Activated naive CD4-positive, alpha-beta T cell treated with Interleukin-2 at 50 U/mL for 16 hours (primary cell): ENCODE data around the gene BCR.

Source experiments
- DNase-seq: peaks from one replicate; pipeline ENCODE4 v3.0.0-alpha.2; 2020

Gene BCR

DNA sequence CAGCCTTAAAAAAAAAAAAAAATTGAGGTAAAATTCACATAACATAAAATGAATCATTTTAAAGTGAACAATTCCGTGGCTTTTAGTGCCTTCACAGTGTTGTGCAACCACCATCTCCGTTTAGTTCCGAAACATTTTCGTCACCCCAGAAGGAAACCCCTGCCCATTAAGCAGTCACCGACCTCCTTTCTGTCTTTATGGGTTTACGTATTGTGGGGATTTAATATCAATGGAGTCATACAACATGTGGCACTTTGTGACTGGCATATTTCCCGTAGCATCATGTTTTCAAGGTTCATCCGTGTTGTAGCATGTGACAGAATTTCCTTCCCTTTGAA, 65.5 kb downstream of the BCR start:
- no peak for DNase-seq

DNA sequence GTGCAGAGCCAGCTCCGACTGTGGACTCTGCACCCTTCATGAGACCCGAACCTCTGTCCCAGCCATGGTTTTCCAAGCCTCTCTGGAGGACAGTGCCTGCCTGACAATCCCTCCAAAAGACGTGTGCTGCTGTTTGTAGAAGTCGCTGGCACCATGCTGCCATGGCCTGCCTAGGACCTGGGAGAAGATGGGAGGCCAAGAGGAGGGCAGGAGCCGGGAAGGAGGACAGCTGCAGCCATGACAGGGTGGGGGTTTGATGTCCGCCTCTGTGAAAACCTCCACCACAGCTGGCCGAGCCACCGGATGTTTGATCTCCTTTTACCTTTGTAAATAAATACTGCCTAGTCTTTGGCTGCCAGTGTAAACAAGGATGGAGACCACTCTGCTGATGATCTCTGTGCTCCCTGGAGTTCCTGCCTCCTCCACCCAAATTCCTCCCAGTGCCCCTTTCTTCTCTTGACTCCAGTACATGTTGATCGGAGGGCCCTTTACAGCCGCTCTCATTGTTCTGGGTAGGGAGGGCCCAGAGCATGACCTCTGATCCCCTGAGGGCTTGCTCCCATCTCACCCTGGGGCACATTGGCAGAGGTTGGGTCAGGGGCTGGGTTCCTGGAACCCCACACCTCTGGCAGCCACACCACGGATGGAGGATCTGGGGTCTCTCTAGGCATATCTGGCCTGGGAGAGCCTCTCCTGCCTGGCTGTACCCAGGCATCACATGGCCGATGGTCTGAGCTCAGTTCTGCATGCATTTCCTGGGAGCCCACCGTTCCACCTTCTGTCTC, 66.9 kb downstream of the BCR start:
- DNase-seq, result no peak

DNA sequence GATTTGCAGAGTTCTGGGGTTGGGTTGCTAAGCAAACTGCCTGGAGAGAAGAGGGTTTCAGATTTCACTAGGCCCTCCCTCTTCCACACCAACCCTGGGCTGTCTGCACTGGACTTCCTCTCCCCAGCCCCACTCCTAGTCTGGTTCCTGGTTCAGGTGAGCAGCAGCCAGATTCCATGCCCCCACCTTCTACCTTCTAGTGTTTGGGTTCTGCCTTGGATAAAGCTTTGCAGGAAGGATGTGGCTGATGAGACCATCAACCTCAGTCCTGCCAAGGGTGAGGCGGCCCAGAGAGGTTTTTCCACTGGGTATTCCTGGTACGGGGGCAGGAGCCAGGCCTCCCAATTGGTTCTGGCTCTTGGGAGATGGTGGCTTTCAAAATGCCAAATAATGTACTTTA, 68.3 kb downstream of the BCR start:
- no peak for DNase-seq

DNA sequence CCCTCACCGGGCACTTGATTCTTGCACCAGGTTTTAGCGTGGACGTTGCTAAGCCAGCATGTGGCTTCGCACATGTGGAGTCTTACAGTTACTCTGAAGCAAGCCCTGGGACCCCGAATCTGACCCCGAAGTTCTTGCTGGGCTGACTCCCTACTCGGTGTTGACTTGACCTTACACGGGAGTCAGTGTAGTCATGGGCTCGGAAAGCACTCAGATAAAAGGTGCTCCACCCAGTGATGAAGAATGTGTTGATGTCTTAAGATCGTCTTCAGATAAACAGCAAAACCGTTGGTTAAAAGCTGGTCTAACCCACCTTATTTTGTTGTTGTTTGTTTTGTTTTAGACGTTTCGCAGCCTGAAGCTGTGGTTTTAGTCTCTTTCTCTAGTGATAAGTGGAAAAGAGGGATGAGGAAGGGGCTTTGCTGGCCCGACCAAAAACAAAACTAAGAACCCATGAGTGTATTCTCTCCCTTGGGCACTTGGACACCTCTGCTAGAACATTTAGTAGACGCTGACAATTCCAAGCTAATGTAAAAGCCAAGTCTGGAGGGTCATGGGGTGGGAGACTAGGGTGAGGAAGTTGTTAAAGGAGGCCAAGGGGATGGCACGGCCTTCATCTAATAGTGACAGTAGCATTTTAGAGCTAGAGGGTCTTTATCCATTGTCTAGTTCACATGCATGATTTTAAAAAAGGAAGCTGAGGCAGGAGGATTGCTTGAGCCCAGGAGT, 69.9 kb downstream of the BCR start:
- DNase-seq, result no peak

DNA sequence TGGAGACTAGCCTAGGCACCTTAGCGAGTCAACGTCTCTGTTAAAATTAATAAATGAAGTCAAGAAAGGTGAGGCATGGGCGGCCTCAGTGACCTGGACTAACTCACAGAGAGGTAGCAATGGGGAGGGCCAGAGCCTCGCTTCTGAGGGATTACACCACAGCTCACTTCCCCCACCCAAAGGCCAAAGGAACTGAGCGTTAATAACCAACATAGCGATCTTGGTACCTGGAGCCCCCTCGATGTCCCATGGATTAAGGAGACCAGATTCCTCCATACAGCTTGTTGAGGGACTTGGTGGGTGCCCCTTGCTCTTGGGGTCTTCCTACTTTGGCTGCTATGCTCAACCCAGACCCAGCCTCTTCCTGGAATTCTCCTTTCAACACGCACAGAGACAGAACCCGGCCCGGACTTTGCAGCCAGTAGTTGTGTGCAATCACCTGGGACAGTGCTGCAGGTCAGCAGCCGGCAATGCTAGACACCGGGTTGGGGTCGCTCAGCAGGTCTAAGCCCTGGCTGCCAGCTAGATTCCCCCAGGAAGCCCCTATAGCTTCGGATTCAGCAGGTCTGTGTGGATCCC, 70.6 kb downstream of the BCR start:
- DNase-seq, result no peak

DNA sequence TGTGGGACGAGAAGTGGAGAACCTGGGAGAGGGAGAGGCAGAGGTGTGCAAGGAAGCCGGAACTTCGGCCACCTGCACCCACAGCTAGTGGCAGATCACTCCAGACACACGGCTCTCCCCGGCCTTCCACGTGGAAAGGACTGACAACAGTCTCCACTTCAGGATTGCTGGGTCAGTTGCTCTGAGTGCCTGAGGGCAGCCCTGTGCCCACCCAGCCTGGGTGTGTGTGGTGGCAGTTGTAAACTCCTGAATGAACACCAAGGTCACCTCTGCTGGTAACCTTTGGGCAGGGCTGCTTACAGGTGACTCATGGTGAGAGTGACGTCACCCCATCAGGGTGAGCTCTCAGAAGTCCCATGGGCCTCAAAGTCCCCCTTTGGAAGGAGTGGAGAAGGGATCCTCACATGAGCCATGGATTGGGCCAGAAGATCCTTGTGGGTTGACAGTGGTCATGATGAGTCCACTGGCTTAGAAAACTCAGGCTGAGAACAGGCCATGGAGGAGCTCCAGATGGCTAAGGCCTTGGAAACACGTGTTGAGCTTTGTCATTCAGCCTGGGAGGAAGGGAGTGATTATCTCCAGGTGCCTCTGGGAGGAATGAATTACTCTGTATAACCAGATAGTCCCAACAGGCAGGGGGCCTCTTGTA, 71.3 kb downstream of the BCR start:
- peak; percentile 27 for DNase-seq

DNA sequence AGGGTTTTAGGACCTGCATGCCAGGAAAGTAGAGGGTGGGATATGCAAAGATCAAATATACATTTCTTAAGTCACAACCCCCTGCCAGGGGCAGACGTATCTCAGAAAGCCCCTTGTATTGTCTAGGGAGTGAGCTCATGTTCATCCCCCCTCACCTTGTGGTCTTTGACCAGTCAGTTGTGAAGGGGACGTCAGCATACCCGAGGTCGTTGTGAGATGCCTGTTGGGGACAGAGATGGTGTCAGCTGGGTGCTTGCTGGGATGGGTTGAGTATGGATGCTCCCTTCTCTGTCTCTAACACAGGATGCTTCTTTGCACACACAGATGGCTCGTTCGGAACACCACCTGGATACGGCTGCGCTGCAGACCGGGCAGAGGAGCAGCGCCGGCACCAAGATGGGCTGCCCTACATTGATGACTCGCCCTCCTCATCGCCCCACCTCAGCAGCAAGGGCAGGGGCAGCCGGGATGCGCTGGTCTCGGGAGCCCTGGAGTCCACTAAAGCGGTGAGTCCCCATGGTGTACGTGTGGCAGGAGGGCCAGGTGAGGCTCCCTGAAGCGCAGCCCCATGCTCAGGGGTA, 73.3 kb downstream of the BCR start:
- DNase-seq, result no peak

DNA sequence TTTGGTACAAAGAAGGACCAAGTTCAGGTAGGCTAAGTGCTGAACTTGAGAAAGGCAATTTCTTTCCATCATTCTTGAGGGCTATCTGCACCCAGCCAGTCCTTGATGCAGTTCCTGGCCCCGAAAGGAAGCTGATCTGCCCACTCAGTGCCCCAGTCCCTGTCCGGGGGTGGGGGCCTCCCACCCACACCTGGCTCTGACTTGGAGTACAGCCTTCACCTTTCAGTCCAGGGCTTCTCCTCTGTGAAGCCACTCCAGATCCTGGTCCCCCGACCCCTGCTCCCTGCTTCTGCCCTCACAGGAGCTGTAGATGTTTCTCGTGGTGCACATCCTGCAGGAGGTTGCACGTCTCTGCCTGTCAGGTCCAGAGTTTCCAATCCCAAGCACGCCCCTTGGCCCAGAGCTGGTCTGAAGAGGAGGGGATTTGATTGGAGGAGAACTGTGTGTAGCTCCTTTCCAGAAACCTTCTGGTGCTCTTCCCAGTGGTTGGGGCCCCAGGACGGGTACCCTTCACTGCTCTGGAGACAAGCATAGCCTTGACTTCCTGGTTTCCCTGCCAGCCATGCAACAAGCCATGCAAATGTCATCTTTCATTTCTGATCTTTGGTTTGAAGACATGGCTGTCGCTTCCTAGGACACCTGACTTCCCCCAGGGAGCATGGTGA, 75.3 kb downstream of the BCR start:
- DNase-seq, result no peak

DNA sequence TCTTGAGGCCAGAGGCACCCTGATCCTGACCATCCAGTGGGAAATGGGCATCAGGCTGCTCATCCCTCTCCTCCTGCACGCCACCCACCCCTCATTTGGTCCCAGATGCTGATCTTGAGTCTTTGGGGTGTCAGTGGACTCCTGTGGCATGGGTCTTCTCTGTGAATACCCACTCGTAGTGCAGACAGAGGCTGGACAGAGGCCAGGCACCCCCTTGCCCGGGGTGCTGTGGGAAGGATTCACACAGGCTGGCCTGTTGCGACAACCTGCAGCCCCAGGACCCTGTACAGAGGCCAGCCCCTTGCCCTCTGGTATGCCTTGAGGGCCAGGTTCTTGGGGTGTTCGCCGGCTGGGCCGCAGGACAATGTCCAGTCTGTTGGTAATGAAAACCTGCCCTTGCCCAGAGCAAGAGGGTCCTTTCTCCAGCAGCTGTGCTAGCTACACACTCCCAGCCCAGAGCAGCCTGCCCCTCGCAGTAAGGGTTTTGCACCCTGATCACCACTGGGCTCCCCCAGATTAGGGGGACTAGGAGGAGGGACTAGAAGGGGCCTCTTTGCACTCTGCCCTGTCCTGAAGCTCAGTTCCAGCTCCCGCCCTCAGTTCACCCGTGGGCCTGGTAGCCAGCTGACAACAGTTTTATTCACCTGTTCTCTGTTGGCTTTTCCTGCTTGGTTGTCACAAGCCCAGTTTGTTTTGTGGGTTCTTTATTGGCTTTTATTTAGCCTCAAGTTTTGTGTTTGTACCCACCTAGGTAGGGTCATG, 76.0 kb downstream of the BCR start:
- no peak for DNase-seq

DNA sequence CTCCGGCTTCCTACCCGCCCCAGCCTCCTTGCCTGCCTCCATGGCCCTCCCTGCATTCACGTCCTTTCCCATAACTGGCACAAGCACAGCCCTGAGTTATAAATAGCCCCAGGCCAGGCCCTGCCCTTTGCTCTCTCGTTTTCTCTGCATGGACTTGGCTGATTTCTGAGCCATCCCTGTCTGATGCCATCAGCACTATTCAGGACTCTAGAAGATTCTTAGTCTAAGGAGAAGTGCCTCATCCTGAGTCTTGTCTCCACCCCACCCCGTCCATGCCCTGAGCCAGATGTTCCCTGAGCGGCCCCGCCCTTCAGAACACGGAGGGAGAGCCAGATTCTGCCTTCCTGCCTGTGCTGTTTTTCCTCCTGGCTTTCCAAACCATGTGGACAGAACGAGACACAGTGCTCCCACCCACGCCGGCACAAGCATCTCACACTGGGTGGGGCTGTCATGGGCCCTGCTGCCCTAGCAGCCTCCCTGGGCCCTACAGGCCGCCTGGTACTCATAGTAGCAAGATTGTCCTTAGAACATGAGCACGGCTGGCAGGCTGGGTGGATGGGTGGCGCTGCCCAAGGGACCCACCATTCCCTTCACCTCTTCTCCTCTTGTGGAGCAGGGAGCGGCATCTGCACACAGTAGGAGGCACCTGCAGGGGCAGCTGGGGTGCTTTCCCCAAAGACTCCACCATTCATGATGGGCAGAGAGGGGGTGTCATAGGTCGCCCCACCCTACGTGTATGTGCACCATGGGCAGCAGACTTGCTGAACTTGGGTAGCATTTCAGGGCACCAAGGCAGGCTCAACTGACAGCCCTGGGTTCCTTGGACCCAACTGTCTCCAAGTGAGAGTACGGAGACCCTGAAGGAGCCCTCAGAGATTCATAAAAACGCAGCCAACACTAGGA, 76.9 kb downstream of the BCR start:
- no peak for DNase-seq

DNA sequence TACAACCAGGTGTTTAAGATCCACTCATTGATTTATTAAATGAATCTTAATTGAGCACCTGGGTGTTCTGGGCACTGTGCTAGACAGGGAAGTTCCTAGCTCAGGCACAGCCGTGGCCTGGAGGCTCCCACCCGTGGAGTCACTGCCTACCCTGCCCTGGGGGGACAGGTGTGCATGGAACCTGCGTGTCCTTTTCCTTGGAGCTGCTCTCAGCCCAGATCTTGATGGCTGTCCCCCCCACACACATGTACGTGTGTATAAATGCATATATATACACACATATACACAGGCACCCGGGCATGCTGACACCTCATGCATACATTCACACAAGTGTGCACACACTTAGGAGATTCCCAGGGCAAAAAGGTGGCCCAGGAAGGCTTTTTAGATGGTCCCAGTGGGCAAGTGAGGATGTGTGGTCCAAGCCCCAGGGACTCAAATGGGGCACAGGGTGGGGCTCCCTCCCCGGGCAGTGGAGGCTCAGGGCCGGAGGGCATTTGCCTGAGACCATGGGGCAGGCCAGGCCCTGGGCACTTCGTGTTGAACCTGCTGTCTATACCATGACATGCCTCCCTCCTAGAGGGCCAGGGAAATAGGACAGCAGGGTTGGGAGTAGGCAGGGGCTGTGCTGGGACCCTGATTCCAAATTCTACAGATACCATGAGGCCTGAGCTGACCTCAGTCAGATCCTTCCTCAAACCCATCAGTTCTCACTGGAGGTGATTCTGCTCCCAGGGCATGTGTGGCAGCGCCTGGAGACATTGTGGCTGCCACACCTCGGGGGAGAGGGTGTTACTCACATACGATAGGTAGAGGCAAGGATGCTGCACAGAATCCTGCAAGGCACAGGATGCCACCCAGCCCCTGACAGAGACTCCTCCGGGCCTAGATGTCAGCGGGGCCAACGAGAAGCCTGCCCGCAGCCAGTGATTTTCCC, 77.8 kb downstream of the BCR start:
- no peak for DNase-seq

DNA sequence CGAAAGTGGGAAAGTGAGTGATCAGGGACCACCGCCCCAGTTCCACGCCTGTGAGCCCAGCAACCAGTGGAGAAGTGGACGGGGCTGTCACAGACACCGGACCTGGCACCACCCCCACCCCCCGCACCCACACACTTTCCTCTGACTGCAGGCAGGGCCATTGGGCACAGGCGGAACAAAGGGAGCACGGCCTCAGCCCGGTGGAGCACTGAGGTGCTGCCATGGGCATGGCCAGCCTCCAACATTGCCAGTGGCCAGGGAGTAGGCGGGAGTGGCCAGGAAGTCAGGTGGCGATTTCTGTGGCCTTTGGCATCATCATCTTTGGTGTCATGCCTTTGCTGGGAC, 78.5 kb downstream of the BCR start:
- no peak for DNase-seq

DNA sequence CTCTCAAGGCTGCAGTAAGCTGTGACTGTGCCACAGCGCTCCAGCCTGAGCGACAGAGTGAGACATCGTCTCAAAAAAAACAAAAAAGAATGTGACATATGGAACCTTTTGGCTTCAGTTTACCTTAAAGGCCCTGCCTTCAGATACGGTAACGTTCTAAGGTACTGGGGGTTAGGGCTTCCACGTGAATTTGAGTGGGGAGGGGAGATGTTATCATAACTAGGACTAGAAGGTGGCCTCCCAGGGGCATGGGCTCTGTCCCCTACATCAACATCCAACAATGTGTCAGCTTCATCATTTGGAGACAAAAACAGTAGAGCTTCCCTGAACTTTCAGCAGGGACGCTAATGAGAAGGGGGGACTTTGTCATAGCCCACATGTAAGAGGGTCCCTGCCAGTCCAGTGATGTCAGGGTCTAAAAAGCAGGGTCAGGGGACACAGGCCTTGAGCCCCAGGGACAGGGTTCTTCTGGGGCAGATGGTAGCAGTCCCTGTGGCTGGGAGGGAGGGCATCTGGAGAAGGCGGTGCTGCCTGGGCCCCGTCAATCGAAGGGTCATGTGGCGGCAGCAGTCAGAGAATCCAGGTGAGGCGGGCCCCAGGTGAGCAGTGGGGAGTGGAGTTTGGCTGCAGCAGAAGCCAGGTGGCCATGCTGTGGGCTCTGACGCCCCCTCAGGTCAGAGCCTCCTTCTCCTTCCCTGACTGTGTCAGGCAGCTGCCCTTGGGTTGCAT, 79.8 kb downstream of the BCR start:
- no peak for DNase-seq

DNA sequence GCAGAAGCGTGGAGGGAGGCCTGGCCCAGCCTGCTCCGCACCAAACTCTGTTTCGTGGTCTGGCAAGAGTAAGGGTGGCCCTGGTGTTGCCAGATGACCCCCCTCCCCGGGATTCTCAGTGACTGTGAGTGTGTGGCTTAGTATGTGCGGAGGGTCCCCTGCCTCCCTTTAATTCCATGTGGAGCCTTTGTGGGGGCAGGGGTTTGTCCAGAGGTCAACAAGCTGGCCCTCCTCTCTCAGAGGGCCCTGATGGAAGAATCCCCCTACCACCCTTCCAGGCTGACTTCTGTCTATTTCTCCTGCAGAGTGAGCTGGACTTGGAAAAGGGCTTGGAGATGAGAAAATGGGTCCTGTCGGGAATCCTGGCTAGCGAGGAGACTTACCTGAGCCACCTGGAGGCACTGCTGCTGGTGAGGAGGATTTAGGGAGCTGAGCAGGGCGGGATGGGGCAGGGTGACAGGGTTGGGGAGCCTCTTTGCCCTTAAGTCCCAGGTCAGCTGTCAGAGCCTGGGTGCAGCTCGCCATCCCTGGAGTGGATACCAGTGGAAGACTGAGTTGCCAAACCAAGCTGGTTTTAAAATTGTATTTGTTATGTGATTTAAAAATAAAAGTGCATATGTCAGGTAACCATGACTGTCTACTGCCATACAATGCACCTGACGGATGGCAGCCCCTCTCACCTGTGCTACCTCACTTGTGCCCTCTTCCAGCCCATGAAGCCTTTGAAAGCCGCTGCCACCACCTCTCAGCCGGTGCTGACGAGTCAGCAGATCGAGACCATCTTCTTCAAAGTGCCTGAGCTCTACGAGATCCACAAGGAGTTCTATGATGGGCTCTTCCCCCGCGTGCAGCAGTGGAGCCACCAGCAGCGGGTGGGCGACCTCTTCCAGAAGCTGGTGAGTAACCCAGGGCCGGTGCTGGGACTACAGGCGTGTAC, 80.6 kb downstream of the BCR start:
- DNase-seq, result no peak

DNA sequence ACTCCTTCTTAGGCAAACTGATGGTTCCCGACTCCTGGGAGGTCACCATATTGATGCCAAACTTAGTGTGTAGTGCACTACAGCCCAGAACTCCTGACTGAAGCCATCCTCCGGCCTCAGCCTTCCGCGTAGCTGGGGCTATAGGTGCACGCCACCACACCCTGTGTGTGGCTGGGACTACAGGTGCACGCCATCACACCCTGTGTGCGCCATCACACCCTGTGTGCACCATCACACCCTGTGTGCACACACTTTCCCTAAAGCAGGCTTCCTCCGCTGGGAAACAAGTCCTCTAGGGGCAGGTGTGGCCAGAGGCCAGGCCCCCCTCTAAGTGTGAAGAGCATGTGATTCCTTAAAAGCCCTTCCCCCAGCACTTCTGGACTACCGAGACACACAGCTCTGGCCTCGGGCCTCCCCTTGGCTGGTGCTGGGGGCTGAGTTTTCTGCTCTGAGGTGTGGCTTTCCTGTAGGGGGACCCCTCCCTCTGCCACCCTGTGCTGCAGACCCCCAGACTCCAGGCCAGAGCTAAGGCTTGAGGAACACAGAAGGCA, 81.7 kb downstream of the BCR start:
- no peak for DNase-seq

DNA sequence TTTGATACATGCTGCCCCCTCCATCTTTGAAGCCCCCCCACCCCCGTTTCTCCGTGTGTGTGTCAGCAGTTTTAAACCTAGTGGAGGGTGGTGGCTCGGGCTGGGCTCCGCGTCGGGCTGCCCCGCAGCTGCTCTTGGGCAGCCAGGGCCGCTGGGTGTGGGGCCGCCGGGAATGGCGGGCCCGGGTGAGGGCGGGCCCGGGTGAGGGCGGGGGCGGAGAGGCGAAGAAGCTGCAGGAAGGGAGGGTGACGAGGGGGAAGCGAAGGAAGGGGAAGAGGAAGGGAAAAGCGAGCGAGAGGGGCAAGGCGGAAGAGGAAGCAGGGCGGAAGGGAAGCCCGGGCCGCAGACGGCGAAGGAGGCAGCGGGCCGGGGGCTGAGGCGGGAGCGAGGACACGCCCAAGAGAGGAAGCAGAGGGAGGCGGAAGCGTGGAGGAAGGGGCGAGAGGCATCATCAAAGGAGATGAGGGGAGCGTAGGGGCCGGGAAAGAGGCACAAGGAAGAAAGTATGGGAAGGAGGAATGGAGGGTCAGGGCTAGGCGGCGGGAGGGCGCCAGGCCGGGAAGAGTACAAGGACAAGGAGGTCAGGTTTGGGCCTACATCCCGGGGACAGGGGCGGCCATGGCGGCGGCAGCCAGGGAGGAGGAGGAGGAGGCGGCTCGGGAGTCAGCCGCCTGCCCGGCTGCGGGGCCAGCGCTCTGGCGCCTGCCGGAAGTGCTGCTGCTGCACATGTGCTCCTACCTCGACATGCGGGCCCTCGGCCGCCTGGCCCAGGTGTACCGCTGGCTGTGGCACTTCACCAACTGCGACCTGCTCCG, 82.4 kb downstream of the BCR start:
- no peak for DNase-seq
